Measurements from ENCODE around the gene MYRF. TPM values are rescaled to one million over a fixed set of nuclear protein-coding genes. Genes with fewer than 3 reads are reported as not detected.

The MYRF gene
- total and polyA plus RNA-seq, 2 of the 13 experiments (the other 11 are each of a cell fraction or from before 2014, with no cell fraction given) = 10.2 to 25.9 TPM

DNA sequence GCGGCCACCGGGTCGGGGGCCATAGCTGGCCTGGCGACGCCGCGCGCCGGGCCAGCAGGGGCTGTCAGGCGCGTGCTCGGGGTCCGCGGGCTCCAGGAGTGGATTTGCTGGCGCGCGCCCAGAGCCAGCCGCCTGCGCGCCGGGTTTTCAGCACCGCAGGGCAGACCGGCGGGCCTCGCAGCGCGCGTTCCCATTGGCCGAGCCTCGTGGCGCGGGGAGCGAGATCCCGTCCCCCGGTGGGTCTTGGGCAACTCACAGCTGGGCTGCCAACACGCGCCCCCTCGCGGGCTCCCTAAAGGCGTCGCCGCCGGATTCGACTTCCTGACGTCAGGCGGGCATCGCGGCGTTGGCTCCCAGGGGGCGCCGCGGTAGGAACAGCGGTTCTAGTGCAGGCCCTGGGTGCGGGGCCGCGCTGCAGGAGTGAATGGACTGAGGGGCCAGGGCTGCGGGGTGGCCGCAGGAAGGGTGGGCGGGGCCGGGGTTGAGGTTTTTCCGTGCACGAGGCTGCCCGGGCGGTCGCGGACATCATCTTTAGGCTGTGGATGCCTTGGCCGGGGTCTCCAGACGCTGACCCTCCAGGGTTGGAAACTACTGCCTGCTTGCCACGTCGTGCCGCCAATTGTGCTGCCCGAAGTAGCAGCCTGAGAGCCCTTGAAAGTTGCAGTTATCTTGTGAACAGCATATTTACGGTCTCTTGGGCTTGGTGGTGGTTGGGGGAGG, 64.5 kb downstream of the MYRF start, which contains the start of gene FADS1 (continued):
- TF ChIP-seq, protein P1, sequence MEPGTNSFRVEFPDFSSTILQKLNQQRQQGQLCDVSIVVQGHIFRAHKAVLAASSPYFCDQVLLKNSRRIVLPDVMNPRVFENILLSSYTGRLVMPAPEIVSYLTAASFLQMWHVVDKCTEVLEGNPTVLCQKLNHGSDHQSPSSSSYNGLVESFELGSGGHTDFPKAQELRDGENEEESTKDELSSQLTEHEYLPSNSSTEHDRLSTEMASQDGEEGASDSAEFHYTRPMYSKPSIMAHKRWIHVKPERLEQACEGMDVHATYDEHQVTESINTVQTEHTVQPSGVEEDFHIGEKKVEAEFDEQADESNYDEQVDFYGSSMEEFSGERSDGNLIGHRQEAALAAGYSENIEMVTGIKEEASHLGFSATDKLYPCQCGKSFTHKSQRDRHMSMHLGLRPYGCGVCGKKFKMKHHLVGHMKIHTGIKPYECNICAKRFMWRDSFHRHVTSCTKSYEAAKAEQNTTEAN (CRISPR knock-in tag; conservative IDR thresholded peaks at IDR 0.05) = peak; percentile 83
- TF ChIP-seq, protein P2, sequence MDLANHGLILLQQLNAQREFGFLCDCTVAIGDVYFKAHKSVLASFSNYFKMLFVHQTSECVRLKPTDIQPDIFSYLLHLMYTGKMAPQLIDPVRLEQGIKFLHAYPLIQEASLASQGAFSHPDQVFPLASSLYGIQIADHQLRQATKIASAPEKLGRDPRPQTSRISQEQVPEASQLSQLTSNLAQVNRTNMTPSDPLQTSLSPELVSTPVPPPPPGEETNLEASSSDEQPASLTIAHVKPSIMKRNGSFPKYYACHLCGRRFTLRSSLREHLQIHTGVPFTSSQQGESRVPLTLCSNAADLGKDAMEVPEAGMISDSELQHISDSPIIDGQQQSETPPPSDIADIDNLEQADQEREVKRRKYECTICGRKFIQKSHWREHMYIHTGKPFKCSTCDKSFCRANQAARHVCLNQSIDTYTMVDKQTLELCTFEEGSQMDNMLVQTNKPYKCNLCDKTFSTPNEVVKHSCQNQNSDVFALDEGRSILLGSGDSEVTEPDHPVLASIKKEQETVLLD (CRISPR knock-in tag; IDR thresholded peaks at IDR 0.05; ENCODE audit: low read depth) = peak; percentile 73
- TF ChIP-seq CBX5 (CRISPR knock-in tag; IDR thresholded peaks at IDR 0.05; ENCODE audit: borderline replicate concordance) (peak; percentile 79; the same call in 1 of the 2 replicates), NFATC3 (CRISPR knock-in tag; IDR thresholded peaks at IDR 0.05) (no peak), ZNF782 (CRISPR knock-in tag; IDR thresholded peaks at IDR 0.05; ENCODE audit: borderline replicate concordance) (peak; percentile 89; the same call in 1 of the 2 replicates), ZNF772 (CRISPR knock-in tag; IDR thresholded peaks at IDR 0.05) (no peak; the same call in none of the 2 replicates), FOXP1 (IDR thresholded peaks at IDR 0.05) (no peak), FOXP1 (CRISPR knock-in tag; IDR thresholded peaks at IDR 0.05) (no peak), ZNF256 (CRISPR knock-in tag; conservative IDR thresholded peaks at IDR 0.05) (peak; percentile 51; the same call in 1 of the 2 replicates), SIX4 (CRISPR knock-in tag; IDR thresholded peaks at IDR 0.05) (peak; percentile 38; the same call in 1 of the 2 replicates), HNRNPH1 (optimal IDR thresholded peaks at IDR 0.05; ENCODE audit: low read depth, low read length) (no peak), ZFY (CRISPR knock-in tag; IDR thresholded peaks at IDR 0.05) (peak; percentile 83), ZXDC (CRISPR knock-in tag; IDR thresholded peaks at IDR 0.05) (peak; percentile 73; the same call in 1 of the 2 replicates), ZNF766 (CRISPR knock-in tag; IDR thresholded peaks at IDR 0.05; ENCODE audit: borderline replicate concordance) (peak; percentile 32; the same call in 1 of the 2 replicates), SP2 (CRISPR knock-in tag; IDR thresholded peaks at IDR 0.05) (no peak)
- TF ChIP-seq, protein P3, sequence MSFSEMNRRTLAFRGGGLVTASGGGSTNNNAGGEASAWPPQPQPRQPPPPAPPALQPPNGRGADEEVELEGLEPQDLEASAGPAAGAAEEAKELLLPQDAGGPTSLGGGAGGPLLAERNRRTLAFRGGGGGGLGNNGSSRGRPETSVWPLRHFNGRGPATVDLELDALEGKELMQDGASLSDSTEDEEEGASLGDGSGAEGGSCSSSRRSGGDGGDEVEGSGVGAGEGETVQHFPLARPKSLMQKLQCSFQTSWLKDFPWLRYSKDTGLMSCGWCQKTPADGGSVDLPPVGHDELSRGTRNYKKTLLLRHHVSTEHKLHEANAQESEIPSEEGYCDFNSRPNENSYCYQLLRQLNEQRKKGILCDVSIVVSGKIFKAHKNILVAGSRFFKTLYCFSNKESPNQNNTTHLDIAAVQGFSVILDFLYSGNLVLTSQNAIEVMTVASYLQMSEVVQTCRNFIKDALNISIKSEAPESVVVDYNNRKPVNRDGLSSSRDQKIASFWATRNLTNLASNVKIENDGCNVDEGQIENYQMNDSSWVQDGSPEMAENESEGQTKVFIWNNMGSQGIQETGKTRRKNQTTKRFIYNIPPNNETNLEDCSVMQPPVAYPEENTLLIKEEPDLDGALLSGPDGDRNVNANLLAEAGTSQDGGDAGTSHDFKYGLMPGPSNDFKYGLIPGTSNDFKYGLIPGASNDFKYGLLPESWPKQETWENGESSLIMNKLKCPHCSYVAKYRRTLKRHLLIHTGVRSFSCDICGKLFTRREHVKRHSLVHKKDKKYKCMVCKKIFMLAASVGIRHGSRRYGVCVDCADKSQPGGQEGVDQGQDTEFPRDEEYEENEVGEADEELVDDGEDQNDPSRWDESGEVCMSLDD (CRISPR knock-in tag; IDR thresholded peaks at IDR 0.05; ENCODE audit: borderline replicate concordance) = peak; percentile 30; the same call in 1 of the 2 replicates
- TF ChIP-seq, protein P4, sequence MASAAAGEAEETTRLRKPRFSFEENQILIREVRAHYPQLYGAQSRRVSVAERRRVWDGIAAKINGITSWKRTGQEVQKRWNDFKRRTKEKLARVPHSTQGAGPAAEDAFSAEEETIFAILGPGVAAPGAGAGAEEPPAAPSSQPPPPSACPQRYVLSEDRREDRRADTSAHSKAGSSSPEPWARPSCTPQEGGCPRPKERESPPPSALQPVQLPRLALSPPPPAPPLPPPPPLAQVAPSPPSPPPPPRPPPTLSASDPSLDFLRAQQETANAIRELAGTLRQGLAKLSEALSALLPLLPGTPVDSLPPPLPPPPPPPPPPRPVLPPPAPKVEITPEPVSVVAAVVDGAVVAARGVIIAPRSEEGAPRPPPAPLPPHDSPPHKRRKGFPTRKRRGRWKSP (CRISPR knock-in tag; IDR thresholded peaks at IDR 0.05) = peak; percentile 95
- TF ChIP-seq, protein P5, sequence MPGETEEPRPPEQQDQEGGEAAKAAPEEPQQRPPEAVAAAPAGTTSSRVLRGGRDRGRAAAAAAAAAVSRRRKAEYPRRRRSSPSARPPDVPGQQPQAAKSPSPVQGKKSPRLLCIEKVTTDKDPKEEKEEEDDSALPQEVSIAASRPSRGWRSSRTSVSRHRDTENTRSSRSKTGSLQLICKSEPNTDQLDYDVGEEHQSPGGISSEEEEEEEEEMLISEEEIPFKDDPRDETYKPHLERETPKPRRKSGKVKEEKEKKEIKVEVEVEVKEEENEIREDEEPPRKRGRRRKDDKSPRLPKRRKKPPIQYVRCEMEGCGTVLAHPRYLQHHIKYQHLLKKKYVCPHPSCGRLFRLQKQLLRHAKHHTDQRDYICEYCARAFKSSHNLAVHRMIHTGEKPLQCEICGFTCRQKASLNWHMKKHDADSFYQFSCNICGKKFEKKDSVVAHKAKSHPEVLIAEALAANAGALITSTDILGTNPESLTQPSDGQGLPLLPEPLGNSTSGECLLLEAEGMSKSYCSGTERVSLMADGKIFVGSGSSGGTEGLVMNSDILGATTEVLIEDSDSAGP (CRISPR knock-in tag; IDR thresholded peaks at IDR 0.05; ENCODE audit: borderline replicate concordance) = peak; percentile 89

Data from HepG2 (cell line).